ENCODE results near the gene TTL.
A peak's percentile ranks its signal among the peaks of the same experiment; 100 is the strongest.
"Not testable (repeated sequence)": the region's sequence is repeated elsewhere in the genome, so short reads cannot be mapped to it uniquely, and the experiment has no call there.

TTL gene

GRCh38 chr2:112476434-112476833 lies 5.5 kb upstream of the TTL start:
- no peak for DNase-seq

- no peak for DNase-seq
Measured at GRCh38 chr2:112480530-112481049, 1.4 kb upstream of the TTL start.

GRCh38 chr2:112481050-112481527 lies 867 bp upstream of the TTL start:
- DNase-seq = peak; percentile 45

- no peak for DNase-seq
Measured at GRCh38 chr2:112482309-112483041, 519 bp downstream of the TTL start.

GRCh38 chr2:112483042-112483473 lies 1.1 kb downstream of the TTL start:
- peak; percentile 25 for DNase-seq

- no peak for DNase-seq
Measured at GRCh38 chr2:112483831-112484230, 1.9 kb downstream of the TTL start.

GRCh38 chr2:112485849-112486248 lies 3.9 kb downstream of the TTL start:
- DNase-seq = no peak

- DNase-seq = no peak
Measured at GRCh38 chr2:112486895-112487294, 4.9 kb downstream of the TTL start.

GRCh38 chr2:112487444-112487961 lies 5.5 kb downstream of the TTL start:
- DNase-seq = no peak

GRCh38 chr2:112488201-112488600 lies 6.2 kb downstream of the TTL start:
- no peak for DNase-seq

- DNase-seq = no peak
Measured at GRCh38 chr2:112491946-112492345, 10.0 kb downstream of the TTL start.

- no peak for DNase-seq
Measured at GRCh38 chr2:112493048-112493447, 11.1 kb downstream of the TTL start.

- no peak for DNase-seq
Measured at GRCh38 chr2:112493858-112494648, 12.1 kb downstream of the TTL start.

- DNase-seq = no peak
Measured at GRCh38 chr2:112494828-112495227, 12.9 kb downstream of the TTL start.

GRCh38 chr2:112495878-112496277 lies 13.9 kb downstream of the TTL start:
- not testable (repeated sequence) for DNase-seq

GRCh38 chr2:112500850-112501484 lies 19.0 kb downstream of the TTL start:
- DNase-seq = not testable (repeated sequence)

- DNase-seq = not testable (repeated sequence)
Measured at GRCh38 chr2:112509239-112509998, 27.5 kb downstream of the TTL start.

GRCh38 chr2:112516801-112517200 lies 34.8 kb downstream of the TTL start:
- DNase-seq = no peak

GRCh38 chr2:112518807-112519206 lies 36.9 kb downstream of the TTL start:
- no peak for DNase-seq

- DNase-seq = no peak
Measured at GRCh38 chr2:112519506-112519905, 37.5 kb downstream of the TTL start.

- DNase-seq = no peak
Measured at GRCh38 chr2:112520234-112520783, 38.4 kb downstream of the TTL start.

GRCh38 chr2:112523291-112523777 lies 41.4 kb downstream of the TTL start:
- no peak for DNase-seq

Data from NCI-H748 treated with DMSO at 0.1 percent for 48 hours (cell line).